NCI-H1436 (cell line): ENCODE measurements around the gene GP1BB.

ENCODE experiments used
- DNase-seq: peaks from one replicate; lab custom pipeline; 2025; lab: John Stamatoyannopoulos, UW

GP1BB gene

DNA sequence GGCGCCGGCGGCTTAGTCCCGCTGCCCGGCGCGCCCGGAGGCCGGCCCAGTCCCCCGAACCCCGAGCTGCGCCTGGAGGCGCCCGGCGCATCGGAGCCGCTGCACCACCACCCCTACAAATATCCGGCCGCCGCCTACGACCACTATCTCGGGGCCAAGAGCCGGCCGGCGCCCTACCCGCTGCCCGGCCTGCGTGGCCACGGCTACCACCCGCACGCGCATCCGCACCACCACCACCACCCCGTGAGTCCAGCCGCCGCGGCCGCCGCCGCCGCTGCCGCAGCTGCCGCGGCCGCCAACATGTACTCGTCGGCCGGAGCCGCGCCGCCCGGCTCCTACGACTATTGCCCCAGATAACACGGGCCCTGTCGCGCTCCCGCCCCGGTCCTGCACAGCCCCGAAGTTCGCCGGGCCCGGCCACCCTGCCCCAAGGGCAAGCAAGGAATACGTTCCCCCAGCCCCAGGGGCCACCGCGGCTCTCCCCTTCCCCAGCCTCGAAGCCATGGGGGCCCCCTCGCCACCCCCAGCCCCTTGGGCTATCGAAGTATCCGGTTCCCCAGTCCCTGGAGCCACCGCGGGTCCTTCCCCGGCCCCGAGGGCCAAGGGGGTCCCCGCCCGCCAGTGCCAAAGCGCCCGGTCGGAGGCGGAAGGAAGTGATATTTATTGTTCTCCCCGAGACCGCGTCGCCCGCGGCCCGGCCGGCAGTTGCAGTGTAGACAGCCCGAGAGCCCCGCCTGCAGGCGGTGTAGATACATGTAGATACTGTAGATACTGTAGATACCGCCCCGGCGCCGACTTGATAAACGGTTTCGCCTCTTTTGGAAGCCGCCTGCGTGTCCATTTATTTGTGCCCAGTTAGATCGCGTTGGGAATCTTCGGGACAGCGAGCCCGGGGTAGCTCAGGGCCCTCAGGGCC lies 43.4 kb downstream of the GP1BB start:
- no peak for DNase-seq

DNA sequence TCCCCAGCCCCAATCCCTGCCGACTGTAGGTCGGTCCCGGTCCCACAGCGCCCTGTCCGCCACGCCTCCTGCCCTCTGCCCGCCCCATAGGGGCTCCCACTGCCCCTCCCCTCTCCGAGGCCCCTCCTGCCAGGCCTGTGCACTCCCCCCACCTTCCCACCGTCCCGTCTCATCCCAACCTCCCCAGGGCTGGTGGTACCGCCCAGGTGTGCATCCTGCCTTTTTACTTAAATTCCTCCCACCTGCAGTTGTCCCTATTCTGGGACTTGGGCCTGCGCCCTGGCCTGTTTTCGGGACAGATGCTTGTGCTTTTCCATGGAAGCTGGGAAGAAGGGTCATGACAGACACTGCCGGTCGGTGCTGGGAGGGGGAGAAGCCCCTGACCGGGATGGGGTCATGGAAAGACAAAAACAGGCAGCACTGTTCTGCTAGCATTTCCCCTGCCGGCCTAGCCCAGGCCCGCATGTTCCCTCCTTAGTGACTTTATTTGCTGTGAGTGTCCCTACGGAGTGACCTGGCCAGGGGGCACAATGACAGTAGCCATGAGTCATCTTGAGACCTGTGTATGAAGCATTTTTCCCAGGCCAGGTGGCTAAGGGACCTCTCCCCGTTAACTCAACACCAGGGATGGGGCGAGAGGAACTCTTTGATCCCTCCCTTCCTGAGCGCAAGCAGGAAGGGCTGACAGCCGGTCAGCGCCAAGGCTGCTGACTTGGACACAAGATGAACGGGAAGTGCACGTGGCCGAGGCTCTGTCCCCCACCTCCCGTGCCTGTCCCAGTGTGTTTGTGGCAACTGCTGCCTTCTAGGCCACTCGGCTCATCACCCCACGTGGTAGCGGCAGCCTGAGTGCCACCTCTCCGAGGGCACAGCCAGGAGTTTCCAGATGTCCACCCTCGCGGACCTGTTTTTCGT lies 44.3 kb downstream of the GP1BB start:
- no peak for DNase-seq

DNA sequence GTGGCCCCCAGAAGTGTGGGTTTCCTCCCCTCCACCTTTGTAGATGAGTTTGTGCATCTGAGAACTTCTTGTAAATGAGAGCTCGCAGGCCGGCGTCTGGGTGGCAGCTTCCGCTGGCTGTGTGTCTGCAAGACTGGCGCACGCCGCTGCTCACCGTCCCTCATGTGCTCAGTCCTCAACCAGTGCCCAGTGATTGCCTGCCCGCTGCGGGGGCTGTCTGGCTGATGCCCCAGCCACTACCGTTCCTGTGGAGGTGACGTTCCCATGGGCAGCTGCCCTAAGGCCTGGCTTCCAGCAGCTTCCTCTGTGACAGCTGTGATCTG lies 46.0 kb downstream of the GP1BB start:
- no peak for DNase-seq

- no peak for DNase-seq
Observed at GRCh38 chr22:19770349-19771220, 47.2 kb downstream of the GP1BB start.

- no peak for DNase-seq
Observed at GRCh38 chr22:19772422-19772672, 49.0 kb downstream of the GP1BB start.

GRCh38 chr22:19772673-19773469 lies 49.5 kb downstream of the GP1BB start:
- DNase-seq = peak; percentile 13

DNA sequence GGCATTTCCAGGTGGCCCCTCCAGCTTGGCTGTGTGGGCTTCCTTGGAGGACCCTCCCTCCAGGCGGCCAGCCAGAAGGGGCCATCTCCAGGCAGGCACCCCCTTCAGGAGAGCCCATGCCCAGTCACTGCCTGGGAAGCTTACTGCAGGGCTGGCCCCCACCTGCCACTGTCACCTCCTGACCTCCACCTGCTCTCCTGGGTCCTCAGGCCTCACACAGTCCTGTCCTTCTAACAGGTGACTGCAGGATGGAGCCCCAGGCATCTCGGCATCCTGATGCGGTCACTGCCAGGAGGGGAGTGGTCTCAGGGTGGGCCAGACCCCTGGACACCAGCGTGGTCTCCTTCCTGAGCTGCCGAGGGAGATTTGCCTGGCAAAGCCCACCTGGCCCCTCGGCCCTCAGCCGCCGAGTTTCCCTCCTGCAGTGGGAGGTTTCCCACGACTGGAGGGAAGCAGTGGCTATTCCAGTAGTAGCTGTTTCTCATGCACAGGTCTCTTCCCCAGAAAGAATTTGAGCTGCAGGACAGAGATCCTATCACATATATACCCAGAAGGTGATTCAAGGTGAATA lies 50.2 kb downstream of the GP1BB start:
- no peak for DNase-seq
